ENCODE measurements around the gene COL23A1. TPM values are rescaled to one million over a fixed set of nuclear protein-coding genes. Genes with fewer than 3 reads are reported as not detected.

COL23A1 gene
- total RNA-seq, 1 experiment from 2014 or later, result not detected

- TF ChIP-seq EZH2 (IDR thresholded peaks at IDR 0.05; ENCODE audit: borderline replicate concordance, low read depth, low read length, poor library complexity, severe bottlenecking) (no peak), CTCF (conservative IDR thresholded peaks at IDR 0.05; ENCODE audit: low read depth, low read length) (no peak)
- Histone ChIP-seq H3K27me3 (replicated peaks; ENCODE audit: insufficient read depth, low read depth, low read length, poor library complexity) (no peaks in the 10 kb centered on the region), H3K9me3 (ENCODE audit: low read depth, low read length, poor library complexity, severe bottlenecking) (no peaks in the 10 kb centered on the region), H3K36me3 (ENCODE audit: insufficient read depth, low read length, poor library complexity, severe bottlenecking) (no peaks in the 10 kb centered on the region), H3K4me3 (ENCODE audit: low read depth, low read length, poor library complexity, severe bottlenecking) (no peak overlapping the region), H3K4me1 (ENCODE audit: insufficient read depth, low read length, poor library complexity, severe bottlenecking) (no peaks in the 10 kb centered on the region), H3K27ac (ENCODE audit: low read depth, low read length, poor library complexity, severe bottlenecking) (no peak overlapping the region)
- ChIA-PET POLR2A (ENCODE audit: low non-redundant PET) (no interaction called here), CTCF (no interaction called here)
- peak; percentile 14 for DNase-seq (ENCODE audit: low spot score)
- no TSS peak for BruUV-seq (replicated peaks)
- intact Hi-C loops (cut with micrococcal nuclease; ENCODE audit: unreplicated experiment), result no loop called here
Observed at GRCh38 chr5:178540526-178540925, 49.7 kb downstream of the COL23A1 start.

GRCh38 chr5:178538741-178539229, 51.4 kb downstream of the COL23A1 start:
- Histone ChIP-seq H3K36me3 (ENCODE audit: insufficient read depth, low read length, poor library complexity, severe bottlenecking) (no peaks in the 10 kb centered on the region), H3K4me3 (ENCODE audit: low read depth, low read length, poor library complexity, severe bottlenecking) (no peak overlapping the region), H3K4me1 (ENCODE audit: insufficient read depth, low read length, poor library complexity, severe bottlenecking) (no peaks in the 10 kb centered on the region), H3K9me3 (ENCODE audit: low read depth, low read length, poor library complexity, severe bottlenecking) (no peaks in the 10 kb centered on the region), H3K27ac (ENCODE audit: low read depth, low read length, poor library complexity, severe bottlenecking) (no peak overlapping the region), H3K27me3 (replicated peaks; ENCODE audit: insufficient read depth, low read depth, low read length, poor library complexity) (no peaks in the 10 kb centered on the region)
- DNase-seq (ENCODE audit: low spot score), result no peak
- no peak for TF ChIP-seq CTCF (conservative IDR thresholded peaks at IDR 0.05; ENCODE audit: low read depth, low read length)
- no peak for TF ChIP-seq EZH2 (IDR thresholded peaks at IDR 0.05; ENCODE audit: borderline replicate concordance, low read depth, low read length, poor library complexity, severe bottlenecking)
- CTCF ChIA-PET, result no interaction called here
- POLR2A ChIA-PET (ENCODE audit: low non-redundant PET), result no interaction called here
- intact Hi-C loops (cut with micrococcal nuclease; ENCODE audit: unreplicated experiment), result no loop called here
- BruUV-seq (replicated peaks), result no TSS peak

GRCh38 chr5:178537467-178538371, 52.5 kb downstream of the COL23A1 start:
- TF ChIP-seq EZH2 (IDR thresholded peaks at IDR 0.05; ENCODE audit: borderline replicate concordance, low read depth, low read length, poor library complexity, severe bottlenecking) (no peak), CTCF (conservative IDR thresholded peaks at IDR 0.05; ENCODE audit: low read depth, low read length) (no peak)
- ChIA-PET CTCF (no interaction called here), POLR2A (ENCODE audit: low non-redundant PET) (no interaction called here)
- Histone ChIP-seq H3K27ac (ENCODE audit: low read depth, low read length, poor library complexity, severe bottlenecking) (no peak overlapping the region), H3K4me1 (ENCODE audit: insufficient read depth, low read length, poor library complexity, severe bottlenecking) (no peaks in the 10 kb centered on the region), H3K9me3 (ENCODE audit: low read depth, low read length, poor library complexity, severe bottlenecking) (no peaks in the 10 kb centered on the region), H3K36me3 (ENCODE audit: insufficient read depth, low read length, poor library complexity, severe bottlenecking) (no peaks in the 10 kb centered on the region), H3K4me3 (ENCODE audit: low read depth, low read length, poor library complexity, severe bottlenecking) (no peak overlapping the region), H3K27me3 (replicated peaks; ENCODE audit: insufficient read depth, low read depth, low read length, poor library complexity) (no peaks in the 10 kb centered on the region)
- no TSS peak for BruUV-seq (replicated peaks)
- intact Hi-C loops (cut with micrococcal nuclease; ENCODE audit: unreplicated experiment), result no loop called here
- DNase-seq (ENCODE audit: low spot score), result no peak
